Colonic mucosa (tissue), 4 donors: ENCODE measurements around the gene CNTN4. TPM values are rescaled to one million over a fixed set of nuclear protein-coding genes. Genes with fewer than 3 reads are reported as not detected.

Experiments
- DNase-seq: peaks from one replicate; pipeline ENCODE4 v3.0.0-alpha.2; 2020
- H3K27ac ChIP-seq: fragments of 200-600 bp; one replicate; pipeline ENCODE4 v1.8.0; 2021
- H3K27me3 ChIP-seq: fragments of 200-600 bp; one replicate; pipeline ENCODE4 v1.8.0; 2021
- H3K36me3 ChIP-seq: fragments of 200-600 bp; one replicate; pipeline ENCODE4 v1.8.0; 2021
- H3K4me1 ChIP-seq: fragments of 200-600 bp; one replicate; pipeline ENCODE4 v1.8.0; 2021; ENCODE audit warnings: mild to moderate bottlenecking
- H3K4me3 ChIP-seq: fragments of 200-600 bp; one replicate; pipeline ENCODE4 v1.8.0; 2021
- H3K9ac ChIP-seq, 2 donors: one replicate each; pipeline ENCODE4 v1.7.0; 2013; ENCODE audit warnings: control low read depth in 2 of 2, low read depth in 2 of 2, low read length in 2 of 2
- H3K9me3 ChIP-seq: fragments of 200-600 bp; one replicate; pipeline ENCODE4 v1.8.0; 2021
- CTCF ChIP-seq: fragments of 200-600 bp; IDR thresholded peaks from one replicate; pipeline ENCODE4 v1.8.0; 2022; ENCODE audit warnings: antibody characterized with exemption, mild to moderate bottlenecking
- intact Hi-C: fragments of 100-400 bp; cut with DNase I; formaldehyde crosslinking; loops from one replicate; pipeline ENCODE4 v1.14.1; 2022
- total RNA-seq, 2 donors: library from RNA; stranded (reverse); fragmentation: NEBNext Ultra II Directional in 1 of 2; extraction: Animal tissue kit (Norgen Biotek cat#: 25700) in 1 of 2; gene quantifications; one replicate each; pipeline ENCODE4 v1.2.1, GENCODE V29; 2021
- donor health status: healthy.
- donor health status: DM: no; HTN: no; CAD: no.
- donor health status: DM: no; HTN: no; CAD: no.

Gene CNTN4
- total RNA-seq, 2 donors from 2014 or later = 8.2 to 19.1 TPM

GRCh38 chr3:2362122-2362521, 263.5 kb downstream of the CNTN4 start:
- Histone ChIP-seq H3K4me1 (no peaks in the 10 kb centered on the region), H3K27me3 (no peaks in the 10 kb centered on the region), H3K9me3 (no peaks in the 10 kb centered on the region), H3K27ac (no peak overlapping the region), H3K4me3 (no peak overlapping the region), H3K9ac (no peak overlapping the region), H3K36me3 (no peaks in the 10 kb centered on the region)
- no peak for DNase-seq
- intact Hi-C loops = no loop called here
- no peak for TF ChIP-seq CTCF

DNA sequence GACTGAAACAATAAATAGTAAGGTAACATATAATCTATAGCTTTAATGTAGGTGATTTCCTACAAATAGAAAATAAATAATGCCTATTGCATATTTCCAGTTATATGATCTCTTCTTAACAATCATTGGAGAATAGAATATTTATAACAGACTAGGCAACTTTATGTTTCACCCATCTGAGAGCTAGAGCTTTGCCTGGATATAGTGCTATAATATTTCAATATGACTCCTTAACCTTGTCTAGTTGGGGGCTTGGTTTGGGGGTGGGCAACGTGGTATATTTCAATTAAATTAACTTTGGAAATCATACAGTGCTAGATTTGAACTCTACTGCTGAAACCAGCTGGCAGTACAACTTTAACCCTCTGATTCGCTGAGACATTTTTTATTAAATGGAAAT, 265.2 kb downstream of the CNTN4 start:
- intact Hi-C loops = no loop called here
- no peak for TF ChIP-seq CTCF
- no peak overlapping the region for H3K27ac ChIP-seq

GRCh38 chr3:2370317-2370716, 271.7 kb downstream of the CNTN4 start:
- DNase-seq = no peak
- Histone ChIP-seq H3K4me3 (no peak overlapping the region), H3K9me3 (no peaks in the 10 kb centered on the region), H3K4me1 (no peaks in the 10 kb centered on the region), H3K27ac (no peak overlapping the region), H3K36me3 (no peaks in the 10 kb centered on the region), H3K9ac (no peak overlapping the region), H3K27me3 (no peaks in the 10 kb centered on the region)
- no peak for TF ChIP-seq CTCF
- intact Hi-C loops = no loop called here

More for the DNA sequence above, 265.2 kb downstream of the CNTN4 start:
- Histone ChIP-seq H3K9me3 (no peaks in the 10 kb centered on the region), H3K4me1 (no peaks in the 10 kb centered on the region), H3K27me3 (no peaks in the 10 kb centered on the region), H3K4me3 (no peak overlapping the region), H3K9ac (no peak overlapping the region), H3K36me3 (no peaks in the 10 kb centered on the region)
- DNase-seq = no peak

DNA sequence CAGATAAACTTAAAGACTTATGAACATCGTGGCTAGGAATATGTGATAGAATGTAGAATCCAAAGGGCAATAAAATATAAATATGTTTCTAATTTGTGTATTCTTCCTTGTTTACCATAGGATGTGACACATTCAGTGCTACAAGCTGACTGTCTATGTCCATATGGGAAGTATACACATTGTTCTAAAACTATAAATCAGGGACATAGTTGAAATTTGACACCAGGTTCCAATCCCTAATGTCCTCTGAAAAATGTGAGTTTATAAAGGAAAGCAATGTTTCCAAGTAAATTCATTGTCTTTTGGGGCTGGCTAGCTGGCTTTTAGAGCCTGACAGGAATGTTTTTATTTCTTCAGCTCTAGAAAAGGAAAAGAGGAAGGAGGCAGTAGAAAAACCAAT, 273.6 kb downstream of the CNTN4 start:
- no peaks in the 10 kb centered on the region for H3K9me3 ChIP-seq
- TF ChIP-seq CTCF = no peak
- no peak for DNase-seq

GRCh38 chr3:2375376-2375775, 276.7 kb downstream of the CNTN4 start:
- intact Hi-C loops = no loop called here

More for the DNA sequence above, 273.6 kb downstream of the CNTN4 start:
- H3K4me1 ChIP-seq = no peaks in the 10 kb centered on the region
- no peak overlapping the region for H3K9ac ChIP-seq
- intact Hi-C loops = no loop called here
- H3K36me3 ChIP-seq = no peaks in the 10 kb centered on the region
- no peaks in the 10 kb centered on the region for H3K27me3 ChIP-seq
- no peak overlapping the region for H3K27ac ChIP-seq
- no peak overlapping the region for H3K4me3 ChIP-seq

More at GRCh38 chr3:2375376-2375775, 276.7 kb downstream of the CNTN4 start:
- H3K4me3 ChIP-seq = no peak overlapping the region
- no peak for TF ChIP-seq CTCF
- no peaks in the 10 kb centered on the region for H3K36me3 ChIP-seq
- H3K27ac ChIP-seq = no peak overlapping the region
- DNase-seq = no peak
- no peak overlapping the region for H3K9ac ChIP-seq
- no peaks in the 10 kb centered on the region for H3K4me1 ChIP-seq
- H3K9me3 ChIP-seq = no peaks in the 10 kb centered on the region
- H3K27me3 ChIP-seq = no peaks in the 10 kb centered on the region
